HEK293 (cell line): Measurements from ENCODE around the gene ACVR1.

Source experiments
- MZF1 ChIP-seq: fragments of 450-650 bp; formaldehyde crosslinking; IDR thresholded peaks from 2 replicates; pipeline ENCODE4 v1.5.1; 2017; ENCODE audit warnings: missing biosample characterization, missing genetic modification characterization, borderline replicate concordance
- TCF7L2 ChIP-seq: IDR thresholded peaks from 2 replicates; pipeline ENCODE4 v1.6.1; 2011; ENCODE audit warnings: low read depth, mild to moderate bottlenecking, inconsistent platforms, low read length, moderate library complexity, borderline replicate concordance
- YY1 ChIP-seq: fragments of 450-650 bp; formaldehyde crosslinking; IDR thresholded peaks from 2 replicates; pipeline ENCODE4 v1.5.1; 2018; ENCODE audit warnings: missing biosample characterization, missing genetic modification characterization
- ZNF146 ChIP-seq: fragments of 450-650 bp; formaldehyde crosslinking; IDR thresholded peaks from 2 replicates; pipeline ENCODE4 v1.5.1; 2016; ENCODE audit warnings: missing biosample characterization, missing genetic modification characterization
- ZNF248 ChIP-seq: fragments of 450-650 bp; formaldehyde crosslinking; IDR thresholded peaks from 2 replicates; pipeline ENCODE4 v1.5.1; 2017; ENCODE audit warnings: missing biosample characterization, missing genetic modification characterization
- ZNF514 ChIP-seq: fragments of 450-650 bp; formaldehyde crosslinking; IDR thresholded peaks from 2 replicates; pipeline ENCODE4 v1.5.1; 2016; ENCODE audit warnings: missing biosample characterization, missing genetic modification characterization
- ZNF623 ChIP-seq: fragments of 450-650 bp; formaldehyde crosslinking; IDR thresholded peaks from 2 replicates; pipeline ENCODE4 v1.5.1; 2016; ENCODE audit warnings: missing biosample characterization, missing genetic modification characterization
- ZNF624 ChIP-seq: fragments of 450-650 bp; formaldehyde crosslinking; IDR thresholded peaks from 2 replicates; pipeline ENCODE4 v1.5.1; 2017; ENCODE audit warnings: missing biosample characterization, missing genetic modification characterization
- TF ChIP-seq, protein P1 (sequence below): fragments of 450-650 bp; formaldehyde crosslinking; IDR thresholded peaks from 2 replicates; pipeline ENCODE4 v1.5.1; 2016; ENCODE audit warnings: missing biosample characterization, missing genetic modification characterization
- TF ChIP-seq, protein P2 (sequence below): fragments of 450-650 bp; formaldehyde crosslinking; IDR thresholded peaks from 2 replicates; pipeline ENCODE4 v1.5.1; 2016; ENCODE audit warnings: missing biosample characterization, missing genetic modification characterization

DNA sequence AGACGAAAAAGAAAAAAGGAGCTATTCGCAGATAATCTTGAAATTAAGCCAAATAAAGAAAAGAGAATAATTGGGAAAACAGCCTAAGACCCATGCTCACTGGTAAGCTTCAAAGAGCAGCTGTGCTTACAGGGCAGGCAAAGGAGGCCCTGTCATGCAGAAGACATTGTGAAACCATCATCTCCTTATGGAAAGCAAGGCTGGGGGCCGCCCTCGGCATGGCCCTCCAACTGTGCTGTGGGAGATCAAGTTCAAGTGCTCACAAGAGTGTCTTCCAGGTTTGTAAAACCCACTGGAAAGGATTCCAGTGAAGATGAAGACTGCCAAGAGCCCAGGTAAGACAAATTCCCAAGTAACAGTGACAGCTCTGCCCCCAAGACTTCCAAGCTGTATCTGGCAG, 32.2 kb downstream of the ACVR1 start:
- TF ChIP-seq, protein P1, sequence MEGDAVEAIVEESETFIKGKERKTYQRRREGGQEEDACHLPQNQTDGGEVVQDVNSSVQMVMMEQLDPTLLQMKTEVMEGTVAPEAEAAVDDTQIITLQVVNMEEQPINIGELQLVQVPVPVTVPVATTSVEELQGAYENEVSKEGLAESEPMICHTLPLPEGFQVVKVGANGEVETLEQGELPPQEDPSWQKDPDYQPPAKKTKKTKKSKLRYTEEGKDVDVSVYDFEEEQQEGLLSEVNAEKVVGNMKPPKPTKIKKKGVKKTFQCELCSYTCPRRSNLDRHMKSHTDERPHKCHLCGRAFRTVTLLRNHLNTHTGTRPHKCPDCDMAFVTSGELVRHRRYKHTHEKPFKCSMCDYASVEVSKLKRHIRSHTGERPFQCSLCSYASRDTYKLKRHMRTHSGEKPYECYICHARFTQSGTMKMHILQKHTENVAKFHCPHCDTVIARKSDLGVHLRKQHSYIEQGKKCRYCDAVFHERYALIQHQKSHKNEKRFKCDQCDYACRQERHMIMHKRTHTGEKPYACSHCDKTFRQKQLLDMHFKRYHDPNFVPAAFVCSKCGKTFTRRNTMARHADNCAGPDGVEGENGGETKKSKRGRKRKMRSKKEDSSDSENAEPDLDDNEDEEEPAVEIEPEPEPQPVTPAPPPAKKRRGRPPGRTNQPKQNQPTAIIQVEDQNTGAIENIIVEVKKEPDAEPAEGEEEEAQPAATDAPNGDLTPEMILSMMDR (tag by site-specific recombination), result no peak
- TF ChIP-seq ZNF146 (no peak), ZNF623 (tag by site-specific recombination) (no peak), MZF1 (tag by site-specific recombination) (no peak), TCF7L2 (no peak), ZNF624 (tag by site-specific recombination) (no peak), ZNF248 (tag by site-specific recombination) (no peak), ZNF514 (tag by site-specific recombination) (no peak), YY1 (tag by site-specific recombination) (no peak)
- TF ChIP-seq, protein P2, sequence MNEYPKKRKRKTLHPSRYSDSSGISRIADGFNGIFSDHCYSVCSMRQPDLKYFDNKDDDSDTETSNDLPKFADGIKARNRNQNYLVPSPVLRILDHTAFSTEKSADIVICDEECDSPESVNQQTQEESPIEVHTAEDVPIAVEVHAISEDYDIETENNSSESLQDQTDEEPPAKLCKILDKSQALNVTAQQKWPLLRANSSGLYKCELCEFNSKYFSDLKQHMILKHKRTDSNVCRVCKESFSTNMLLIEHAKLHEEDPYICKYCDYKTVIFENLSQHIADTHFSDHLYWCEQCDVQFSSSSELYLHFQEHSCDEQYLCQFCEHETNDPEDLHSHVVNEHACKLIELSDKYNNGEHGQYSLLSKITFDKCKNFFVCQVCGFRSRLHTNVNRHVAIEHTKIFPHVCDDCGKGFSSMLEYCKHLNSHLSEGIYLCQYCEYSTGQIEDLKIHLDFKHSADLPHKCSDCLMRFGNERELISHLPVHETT (tag by site-specific recombination), result no peak
